ENCODE data around the gene RNF123.

- no peak for TF ChIP-seq CTCF (IDR thresholded peaks at IDR 0.05 in 2 of 3, conservative IDR thresholded peaks at IDR 0.05 in 1 of 3; ENCODE audit: borderline replicate concordance in 1 of 3, insufficient read depth in 1 of 3, low read depth in 2 of 3, low read length in 2 of 3)
- TF ChIP-seq POLR2A (IDR thresholded peaks at IDR 0.05; ENCODE audit: borderline replicate concordance, extremely low read depth, insufficient read depth, insufficient read length), result no peak
- no peak for TF ChIP-seq JUND (IDR thresholded peaks at IDR 0.05)
- TF ChIP-seq ATF3 (IDR thresholded peaks at IDR 0.05), result no peak
- no peak for TF ChIP-seq REST (IDR thresholded peaks at IDR 0.05; ENCODE audit: low read depth)
- TF ChIP-seq CEBPB (IDR thresholded peaks at IDR 0.05; ENCODE audit: low read depth), result no peak
- TF ChIP-seq RAD21 (IDR thresholded peaks at IDR 0.05; ENCODE audit: low read depth), result no peak
- TF ChIP-seq EZH2 (IDR thresholded peaks at IDR 0.05), result no peak
These were observed 43.1 kb upstream of the RNF123 start for GRCh38 chr3:49646236-49646635.

Measured in HCT116 (cell line).